ENCODE results near the gene RNLS.

GRCh38 chr10:88246675-88247074 lies 336.4 kb downstream of the RNLS start:
- TF ChIP-seq POLR2A (IDR thresholded peaks at IDR 0.05; ENCODE audit: low read depth, low read length) (no peak), POLR2AphosphoS5 (IDR thresholded peaks at IDR 0.05; ENCODE audit: low read depth, low read length) (no peak)
